HG03066 (cell line): ENCODE results near the gene TLK1.

ENCODE experiments used
- ATAC-seq: cut with Tn5 transposase; IDR thresholded peaks from one replicate; pipeline ENCODE4 v1.9.1; 2021; ENCODE audit warnings: low read depth; ENCODE audit not compliant: unreplicated experiment

TLK1 gene

DNA sequence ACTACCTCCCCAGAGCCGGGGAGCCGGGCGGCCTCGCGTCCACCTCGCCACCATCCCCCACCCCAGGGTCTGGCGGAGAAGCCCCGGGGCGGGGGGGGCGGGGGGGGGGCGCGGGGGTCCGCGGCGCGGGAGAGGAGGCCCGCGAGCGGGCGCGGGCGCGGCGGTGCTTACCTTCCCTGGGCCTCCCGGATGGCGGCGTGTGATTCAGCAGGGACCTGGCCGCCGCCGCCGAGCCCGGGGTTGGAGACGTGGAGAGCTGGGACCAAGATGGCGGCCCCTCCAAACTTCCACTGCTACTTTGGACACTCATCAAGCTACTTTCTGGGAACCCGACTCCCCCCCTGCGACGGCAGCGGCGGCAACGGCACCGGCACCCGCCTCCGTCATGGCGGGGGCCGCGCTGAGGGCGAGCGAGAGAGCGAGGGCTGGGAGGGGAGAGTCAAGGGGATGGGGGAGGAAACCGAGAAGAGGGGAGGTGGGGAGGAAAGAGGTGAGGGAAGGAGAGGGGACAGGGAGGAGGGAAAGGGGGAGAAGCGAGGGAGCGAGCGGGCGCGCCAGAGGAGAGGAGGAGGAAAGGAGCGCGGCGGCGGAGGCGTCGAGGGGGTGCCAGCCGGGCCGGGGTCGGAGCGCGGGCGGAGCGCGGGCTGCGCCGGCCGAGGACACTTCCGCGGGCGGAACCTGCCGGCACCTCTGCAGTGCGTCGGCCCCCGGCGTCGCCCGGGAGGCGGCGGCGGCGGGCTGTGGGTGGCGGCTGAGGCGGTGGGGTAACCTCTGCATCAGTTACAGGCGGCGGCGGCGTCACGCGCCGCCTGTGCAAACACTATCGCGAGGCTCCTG, at the start of gene TLK1:
Gene TLK1 (minus strand): TSS at position 775 of the 837 bp plus-strand sequence. CDS start 465 bp downstream, at position 310.
- ATAC-seq = peak; percentile 4

GRCh38 chr2:171210216-171210863, 49.6 kb upstream of the TLK1 start:
- ATAC-seq = no peak

DNA sequence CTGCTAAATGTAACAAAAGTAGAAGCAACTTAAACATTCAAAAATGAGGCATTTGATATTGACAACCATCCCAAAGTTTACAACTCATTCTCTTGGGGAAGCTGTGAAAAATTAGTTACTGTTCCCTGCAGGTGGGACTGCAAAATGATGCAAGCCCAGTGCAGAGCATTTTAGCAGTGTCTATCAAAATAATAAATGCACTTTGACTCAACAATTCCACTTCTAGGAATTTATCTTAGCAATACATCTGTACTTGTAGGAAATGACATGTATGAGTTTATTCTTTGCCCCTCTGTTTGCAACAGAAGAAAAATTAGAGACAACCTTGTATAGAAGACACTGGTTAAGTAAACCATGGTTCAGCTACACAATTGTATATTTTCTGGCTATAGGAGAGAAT, 48.0 kb upstream of the TLK1 start:
- ATAC-seq = no peak

DNA sequence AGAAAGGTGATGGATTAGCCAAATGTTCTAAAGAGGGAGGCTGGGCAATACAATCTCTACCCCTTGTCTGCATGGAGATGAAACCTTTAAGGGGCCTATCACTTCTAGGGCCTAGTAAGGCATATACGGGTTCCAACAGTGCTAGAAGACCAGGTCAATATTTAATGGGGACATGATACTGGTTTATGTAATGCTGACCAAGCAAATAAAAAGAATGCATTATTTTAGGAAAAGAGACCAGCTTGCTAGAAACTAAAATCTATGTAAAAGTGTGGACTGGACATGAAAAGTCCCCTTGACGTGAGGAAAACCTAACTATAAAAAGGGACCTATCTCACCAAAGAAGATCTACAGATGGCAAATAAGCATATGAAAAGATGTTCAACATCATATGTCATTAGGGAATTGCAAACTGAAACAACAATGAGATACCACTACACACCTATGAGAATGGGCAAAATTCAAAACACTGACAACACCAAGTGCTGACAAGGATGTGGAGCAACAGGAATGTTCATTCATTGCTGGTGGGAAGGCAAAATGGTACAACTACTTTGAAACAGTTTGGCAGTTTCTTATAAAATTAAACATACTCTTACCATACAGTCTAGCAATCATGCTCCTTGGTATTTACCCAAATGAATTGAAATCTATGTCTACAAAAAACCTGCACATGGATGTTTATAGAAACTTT, 45.9 kb upstream of the TLK1 start:
- ATAC-seq = no peak

GRCh38 chr2:171205551-171205950, 44.9 kb upstream of the TLK1 start:
- no peak for ATAC-seq

DNA sequence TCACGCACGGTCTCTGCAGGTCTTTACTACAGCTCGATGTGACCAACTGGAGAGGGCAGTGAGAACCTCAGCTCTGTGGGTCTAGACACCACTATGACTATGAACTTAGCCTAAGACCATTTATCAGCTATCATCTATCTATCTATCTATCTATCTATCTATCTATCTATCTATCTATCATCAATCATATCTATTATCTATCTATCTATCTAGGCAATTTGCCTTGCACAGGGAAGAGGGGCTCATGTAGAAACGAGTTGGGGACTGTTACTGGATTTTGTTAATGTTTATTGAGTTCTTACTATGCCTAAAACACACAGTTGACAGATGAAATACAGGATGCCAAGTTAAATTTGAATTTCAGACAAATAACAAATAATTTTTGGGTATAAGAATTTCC, 41.1 kb upstream of the TLK1 start:
- no peak for ATAC-seq

DNA sequence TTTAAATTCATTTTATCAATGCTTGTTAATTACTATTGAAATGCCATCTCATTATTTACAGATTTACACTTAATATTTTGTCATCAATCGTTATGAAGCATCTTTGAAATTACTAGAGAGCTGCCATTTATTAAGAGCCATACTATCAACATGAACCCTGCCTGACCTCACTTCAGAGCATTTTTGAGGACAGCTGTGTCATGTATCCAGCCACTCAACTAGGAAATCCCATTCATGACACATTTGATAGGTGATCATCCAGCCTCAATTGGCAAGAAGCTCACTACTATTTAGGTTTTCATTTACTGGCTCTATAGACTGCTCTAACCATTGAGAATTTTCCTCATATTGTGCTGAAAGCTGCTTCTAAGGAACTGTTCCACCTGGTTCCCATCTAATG, 40.6 kb upstream of the TLK1 start:
- no peak for ATAC-seq

DNA sequence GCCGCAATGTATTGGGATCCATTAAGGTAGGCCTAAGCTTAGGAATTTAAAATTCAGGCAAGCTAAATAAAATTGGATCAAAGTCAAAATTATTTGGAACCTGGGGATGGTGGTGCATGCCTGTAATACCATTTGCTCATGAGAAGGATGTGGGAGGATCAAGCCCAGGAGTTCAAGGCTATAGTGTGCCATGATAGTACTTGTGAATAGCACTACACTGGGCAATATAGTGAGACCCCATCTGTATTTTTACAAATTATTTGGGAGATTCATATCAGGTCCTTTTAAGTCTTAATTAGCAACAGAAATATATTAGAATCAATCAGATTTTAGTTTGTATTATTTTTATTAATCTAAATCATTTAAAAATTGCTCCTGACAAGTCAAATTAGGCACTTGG, 39.8 kb upstream of the TLK1 start:
- no peak for ATAC-seq

- ATAC-seq = no peak
Measured at GRCh38 chr2:171191021-171191420, 30.3 kb upstream of the TLK1 start.

DNA sequence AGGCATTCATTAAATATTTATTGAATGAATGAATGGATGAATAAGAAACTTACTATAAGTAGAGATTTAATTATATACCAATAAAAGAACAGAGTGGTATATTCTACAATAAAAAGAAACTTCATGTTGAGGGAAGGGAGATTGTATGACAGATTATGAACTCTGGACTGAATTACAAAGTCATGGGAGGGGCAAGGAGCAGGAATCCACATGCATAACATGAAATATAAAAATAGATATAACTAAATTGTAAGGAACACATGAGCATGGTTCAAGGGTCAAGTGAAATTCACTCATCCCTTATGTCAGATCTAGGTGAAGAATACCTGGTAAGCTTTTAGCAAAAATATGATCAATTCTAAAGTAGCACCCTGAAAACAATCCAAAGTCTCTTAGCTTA, 27.1 kb upstream of the TLK1 start:
- no peak for ATAC-seq

DNA sequence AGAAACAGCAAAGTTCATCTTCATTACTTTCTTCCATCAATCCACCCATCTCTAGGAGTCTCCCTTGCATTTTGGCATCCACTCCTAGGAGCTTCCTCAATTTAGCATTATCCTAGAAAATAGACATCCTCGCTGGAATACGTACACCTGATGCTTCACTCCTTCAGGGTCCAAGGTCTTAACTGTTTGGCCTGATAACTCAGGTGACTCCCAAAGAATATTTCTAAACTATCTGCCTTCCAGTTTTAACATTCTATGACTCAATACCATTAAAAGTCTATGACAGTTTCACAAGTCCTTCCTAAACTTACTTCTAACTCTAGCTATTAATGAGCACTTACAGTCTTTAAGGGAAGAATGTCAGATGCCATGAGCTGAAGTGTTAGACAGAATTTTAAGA, 26.5 kb upstream of the TLK1 start:
- ATAC-seq = no peak

DNA sequence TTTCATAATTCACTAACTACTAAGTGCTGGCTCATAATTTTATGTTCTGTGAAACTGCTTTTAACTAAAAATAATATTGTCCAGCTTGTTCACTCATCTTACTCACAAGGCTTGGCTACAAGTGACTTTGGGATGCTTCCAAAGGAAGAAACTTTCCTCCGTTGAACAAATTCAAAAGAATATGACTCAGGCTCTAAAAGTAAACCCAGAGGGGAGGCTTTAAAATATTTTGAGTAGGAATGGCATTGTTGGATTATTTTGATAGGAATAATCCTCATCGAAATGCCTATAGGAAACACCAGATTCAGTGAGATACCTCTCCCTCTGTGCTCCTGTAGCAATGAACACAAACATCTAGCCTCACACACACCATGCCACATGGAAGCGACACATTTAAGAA, 25.2 kb upstream of the TLK1 start:
- no peak for ATAC-seq

DNA sequence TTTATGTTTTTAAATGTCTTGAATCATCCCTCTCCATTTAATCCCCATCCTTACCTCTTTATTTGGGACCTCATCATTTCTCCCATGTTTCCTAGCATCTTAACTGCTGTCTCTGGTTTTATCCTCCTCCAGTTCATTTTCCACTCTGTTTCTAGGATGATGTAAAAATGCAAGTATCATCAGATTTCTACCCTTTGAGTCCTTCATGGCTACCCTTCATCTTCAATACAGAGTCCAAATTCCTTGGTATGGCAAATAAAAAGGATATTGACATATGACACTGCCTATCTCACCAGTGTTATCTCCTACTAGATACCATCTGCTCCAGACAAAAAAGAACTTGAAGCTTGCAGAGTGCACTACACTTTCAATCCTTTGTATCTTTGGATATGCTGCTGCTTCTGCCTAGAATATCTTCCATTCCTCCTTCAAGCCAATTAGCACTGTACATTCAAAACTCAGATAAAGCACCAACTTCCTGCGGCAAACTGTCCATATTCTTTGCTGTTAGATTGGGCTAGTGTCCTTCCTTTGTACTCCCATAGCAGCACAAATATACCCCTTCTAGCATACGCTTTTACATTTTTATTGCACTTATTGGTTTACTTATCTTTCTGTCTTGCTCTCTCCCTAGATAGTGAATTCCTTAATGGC, 24.6 kb upstream of the TLK1 start:
- ATAC-seq = no peak

- ATAC-seq = no peak
Measured at GRCh38 chr2:171181064-171182049, 20.7 kb upstream of the TLK1 start.

DNA sequence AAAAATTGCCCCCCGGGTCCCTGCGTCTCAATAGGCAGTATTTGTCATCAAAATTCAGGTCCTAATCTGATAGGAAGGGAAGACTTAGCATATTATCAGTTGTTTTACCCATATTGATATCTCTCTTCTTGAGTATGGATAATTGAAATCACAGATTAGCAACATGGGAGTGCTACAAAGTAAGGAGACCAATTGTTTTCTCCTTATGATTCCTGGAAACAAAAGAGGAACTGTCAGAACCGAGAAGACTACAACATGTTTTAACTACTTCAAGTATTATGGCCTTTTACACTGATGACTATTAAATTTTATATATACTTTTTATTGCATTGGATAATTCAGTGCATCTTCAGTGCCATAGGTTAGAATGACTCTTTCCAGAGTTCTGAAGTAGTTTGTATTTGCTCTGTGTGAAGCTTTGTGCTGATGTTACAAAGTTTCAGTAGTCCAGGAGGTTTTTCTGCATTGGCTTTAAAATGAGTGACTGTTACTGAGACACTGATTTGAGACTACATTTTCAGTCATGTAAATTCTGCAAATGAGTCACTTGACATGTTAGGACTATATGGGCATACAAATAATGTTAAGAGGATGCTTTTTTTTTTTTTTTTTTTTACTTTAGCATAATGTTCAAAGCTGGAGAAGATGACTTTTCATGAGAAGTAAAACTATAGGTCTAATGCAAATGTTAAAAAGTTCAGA, 19.7 kb upstream of the TLK1 start:
- no peak for ATAC-seq

DNA sequence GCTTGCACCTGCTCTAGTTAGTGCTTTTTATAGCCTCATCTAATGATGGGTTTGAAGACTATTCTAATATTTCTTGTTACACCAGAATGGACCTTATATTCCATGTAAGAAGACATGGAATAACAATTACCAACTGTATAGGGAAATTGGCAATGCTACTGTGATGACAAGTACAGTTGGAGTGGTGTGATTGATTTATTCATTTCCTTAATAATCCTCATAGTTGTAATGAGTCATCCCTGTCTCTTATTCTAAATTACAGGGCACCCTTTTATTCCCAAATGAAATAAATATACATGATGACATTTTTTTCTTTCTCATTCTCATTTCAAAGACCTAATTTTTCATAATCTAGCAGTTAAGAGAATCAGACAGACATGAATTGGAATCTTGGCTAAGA, 18.3 kb upstream of the TLK1 start:
- ATAC-seq = no peak

DNA sequence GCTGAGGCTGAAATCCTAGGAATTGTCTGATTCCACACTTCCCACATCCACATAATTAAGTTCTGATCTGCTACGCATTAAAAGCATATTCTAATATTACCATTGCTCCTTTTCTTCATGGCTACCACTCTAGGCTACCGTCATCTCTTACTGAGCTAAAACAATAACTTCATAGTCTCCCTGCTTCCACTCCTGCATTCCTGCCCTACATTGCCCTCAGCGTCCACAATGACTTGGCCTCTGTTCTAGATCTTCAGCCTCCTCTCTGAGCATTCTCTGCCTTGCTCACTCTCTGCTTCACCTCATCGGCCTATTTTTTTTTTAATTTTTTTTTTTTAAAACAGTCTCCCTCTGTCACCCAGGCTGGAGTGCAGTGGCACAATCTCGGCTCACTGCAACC, 15.8 kb upstream of the TLK1 start:
- ATAC-seq = no peak

GRCh38 chr2:171174075-171174474, 13.4 kb upstream of the TLK1 start:
- no peak for ATAC-seq

GRCh38 chr2:171173087-171173486, 12.4 kb upstream of the TLK1 start:
- no peak for ATAC-seq
